ENCODE data around the gene TMEM120B.

TMEM120B gene

GRCh38 chr12:121793838-121794533, 81.4 kb downstream of the TMEM120B start:
- DNase-seq: peak; percentile 71 to 94

- DNase-seq: no peak
Measured at GRCh38 chr12:121794534-121795033, 82.0 kb downstream of the TMEM120B start.

GRCh38 chr12:121795034-121795968, 82.7 kb downstream of the TMEM120B start:
- DNase-seq: peak; percentile 51 to 70

- peak; percentile 92 to 94 for DNase-seq
Measured at GRCh38 chr12:121796855-121797751, 84.6 kb downstream of the TMEM120B start.

GRCh38 chr12:121797937-121798786, 85.6 kb downstream of the TMEM120B start:
- no peak for DNase-seq

- DNase-seq: no peak
Measured at GRCh38 chr12:121798787-121799155, 86.2 kb downstream of the TMEM120B start.

- DNase-seq: peak; percentile 61 to 77
Measured at GRCh38 chr12:121799156-121799841, 86.7 kb downstream of the TMEM120B start.

GRCh38 chr12:121799842-121800693, 87.5 kb downstream of the TMEM120B start:
- DNase-seq: peak; percentile 61 to 71

- peak in 1 of 2 experiments; percentile 43 for DNase-seq
Measured at GRCh38 chr12:121800694-121801594, 88.4 kb downstream of the TMEM120B start.

- DNase-seq: peak in 1 of 2 experiments; percentile 57
Measured at GRCh38 chr12:121801595-121802484, 89.3 kb downstream of the TMEM120B start.

- DNase-seq: peak in 1 of 2 experiments; percentile 82
Measured at GRCh38 chr12:121802485-121802842, 89.9 kb downstream of the TMEM120B start.

GRCh38 chr12:121802843-121803698, 90.5 kb downstream of the TMEM120B start:
- peak; percentile 85 to 94 for DNase-seq

GRCh38 chr12:121803861-121804416, 91.4 kb downstream of the TMEM120B start, which contains the start of gene SETD1B:
Gene SETD1B (plus strand): TSS chr12:121804009. CDS start chr12:121804738, 729 bp downstream.
- peak in 1 of 2 experiments; percentile 47 for DNase-seq

- DNase-seq: no peak
Measured at GRCh38 chr12:121804417-121805111, 92.0 kb downstream of the TMEM120B start.

GRCh38 chr12:121805171-121806008, 92.8 kb downstream of the TMEM120B start:
- peak in 1 of 2 experiments; percentile 21 for DNase-seq

Data from SW 1271 (cell line).